HAP-1 (cell line): ENCODE data around the gene MAGEA4.
"Not testable (repeated sequence)": the region's sequence is repeated elsewhere in the genome, so short reads cannot be mapped to it uniquely, and the experiment has no call there.

ENCODE experiments used
- DNase-seq, 2 experiments: peaks; one replicate each; pipeline ENCODE4 v3.0.0-alpha.2; 2016 to 2020; ENCODE audit warnings: low spot score in 2 of 2
- H3K27me3 ChIP-seq: fragments of 250-450 bp; sonication (Bioruptor Pico); 2 replicates; pipeline ENCODE4 v1.5.1; 2020; ENCODE audit warnings: low read depth, mild to moderate bottlenecking, moderate library complexity
- H3K36me3 ChIP-seq: fragments of 250-450 bp; sonication (Bioruptor Pico); replicated peaks from 2 replicates; pipeline ENCODE4 v1.5.1; 2020; ENCODE audit warnings: mild to moderate bottlenecking
- H3K4me1 ChIP-seq: fragments of 250-450 bp; sonication (Bioruptor Pico); 2 replicates; pipeline ENCODE4 v1.5.1; 2020; ENCODE audit warnings: mild to moderate bottlenecking
- H3K4me3 ChIP-seq: fragments of 250-450 bp; sonication (Bioruptor Pico); 2 replicates; pipeline ENCODE4 v1.5.1; 2020; ENCODE audit warnings: mild to moderate bottlenecking, moderate library complexity
- H3K9me3 ChIP-seq: fragments of 250-450 bp; sonication (Bioruptor Pico); 2 replicates; pipeline ENCODE4 v1.5.1; 2020; ENCODE audit warnings: mild to moderate bottlenecking, moderate library complexity
- in situ Hi-C: fragments of 300-500 bp; cut with MboI; formaldehyde crosslinking; loops from 3 replicates; pipeline ENCODE4 v1.14.3; 2020; ENCODE audit warnings: low sequenced_read_pairs, inconsistent platforms, mixed read lengths

Gene MAGEA4

GRCh38 chrX:151904989-151905388 lies 7.7 kb upstream of the MAGEA4 start:
- Histone ChIP-seq H3K9me3 (no peaks in the 10 kb centered on the region), H3K27me3 (no peaks in the 10 kb centered on the region), H3K36me3 (no peaks in the 10 kb centered on the region), H3K4me3 (no peak overlapping the region), H3K4me1 (no peaks in the 10 kb centered on the region)
- no peak for DNase-seq
- in situ Hi-C loops = no loop called here

DNA sequence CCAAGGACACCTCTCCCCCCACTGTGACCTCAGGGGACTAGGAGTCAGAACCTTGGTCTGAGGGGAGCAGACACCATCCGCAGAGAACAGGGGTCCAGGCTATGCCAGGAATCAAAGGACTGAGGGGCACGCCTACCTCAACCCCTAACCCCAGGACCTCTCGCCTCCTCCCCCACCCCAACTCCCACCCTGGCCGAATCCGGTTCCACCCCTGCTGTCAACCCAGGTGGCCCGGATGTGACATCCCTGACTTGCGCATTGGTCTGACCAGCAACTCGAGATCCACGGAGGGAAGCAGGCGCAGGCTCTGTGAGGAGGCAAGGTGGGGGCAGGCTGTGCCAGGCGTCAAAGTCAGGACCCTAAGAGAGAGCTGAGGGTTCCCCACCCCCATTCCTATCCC lies 468 bp upstream of the MAGEA4 start:
- no peaks in the 10 kb centered on the region for H3K4me1 ChIP-seq
- in situ Hi-C loops = no loop called here
- H3K36me3 ChIP-seq = no peaks in the 10 kb centered on the region
- DNase-seq = no peak
- H3K9me3 ChIP-seq = no peaks in the 10 kb centered on the region
- H3K4me3 ChIP-seq = no peak overlapping the region
- no peaks in the 10 kb centered on the region for H3K27me3 ChIP-seq

- H3K36me3 ChIP-seq, DNase-seq, H3K9me3 ChIP-seq, in situ Hi-C loops, H3K4me3 ChIP-seq, H3K4me1 ChIP-seq, H3K27me3 ChIP-seq: not testable (repeated sequence)
These were observed 6.0 kb downstream of the MAGEA4 start for GRCh38 chrX:151918736-151919135.

GRCh38 chrX:151919610-151920009 lies 6.9 kb downstream of the MAGEA4 start:
- no peaks in the 10 kb centered on the region for H3K36me3 ChIP-seq
- H3K4me3 ChIP-seq = no peak overlapping the region
- DNase-seq = no peak
- H3K9me3 ChIP-seq = no peaks in the 10 kb centered on the region
- H3K27me3 ChIP-seq = no peaks in the 10 kb centered on the region
- no peaks in the 10 kb centered on the region for H3K4me1 ChIP-seq
- in situ Hi-C loops = no loop called here

DNA sequence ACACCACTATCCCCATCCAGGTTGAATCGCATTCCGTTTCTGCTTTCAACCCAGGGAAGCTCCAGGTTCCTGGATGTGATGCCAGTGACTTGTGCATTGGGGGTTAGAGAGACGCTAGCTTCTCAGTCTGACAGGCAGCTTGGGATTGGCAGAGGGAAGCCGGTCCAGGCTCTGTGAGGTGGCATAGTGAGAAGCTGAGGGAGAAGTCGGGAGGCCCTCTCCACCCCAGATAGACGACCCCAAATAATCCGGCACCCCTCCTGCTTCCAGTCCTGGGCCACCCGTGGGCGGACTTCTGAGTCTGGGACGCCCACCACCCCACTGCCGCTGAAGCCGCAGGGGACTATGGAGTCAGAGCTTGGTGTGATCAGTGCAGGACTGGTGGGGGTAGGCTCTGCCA lies 7.4 kb downstream of the MAGEA4 start:
- no peaks in the 10 kb centered on the region for H3K36me3 ChIP-seq
- DNase-seq = no peak
- no peaks in the 10 kb centered on the region for H3K27me3 ChIP-seq
- H3K4me1 ChIP-seq = no peaks in the 10 kb centered on the region
- H3K4me3 ChIP-seq = no peak overlapping the region
- in situ Hi-C loops = no loop called here
- H3K9me3 ChIP-seq = no peaks in the 10 kb centered on the region

DNA sequence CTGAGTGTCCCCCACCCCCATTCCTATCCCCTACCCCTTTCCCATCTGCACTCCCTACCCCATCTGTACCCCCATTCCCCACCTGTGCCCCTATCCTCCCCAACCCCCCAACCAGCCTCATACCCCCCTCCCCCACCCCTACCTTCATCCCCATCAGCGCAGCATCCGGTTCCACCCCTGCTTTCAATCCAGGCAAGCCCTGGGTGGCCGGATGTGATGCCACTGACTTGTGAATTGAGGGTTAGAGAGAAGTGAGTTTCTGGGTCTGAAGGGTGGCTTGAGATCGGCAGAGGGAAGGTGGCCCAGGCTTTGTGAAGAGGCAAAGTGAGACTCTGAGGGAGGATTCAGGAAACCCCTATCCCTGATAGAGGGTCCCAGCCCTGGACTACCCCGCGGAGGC lies 7.8 kb downstream of the MAGEA4 start:
- H3K9me3 ChIP-seq = no peaks in the 10 kb centered on the region
- no peaks in the 10 kb centered on the region for H3K4me1 ChIP-seq
- no peak for DNase-seq
- H3K36me3 ChIP-seq = no peaks in the 10 kb centered on the region
- H3K27me3 ChIP-seq = no peaks in the 10 kb centered on the region
- H3K4me3 ChIP-seq = no peak overlapping the region
- in situ Hi-C loops = no loop called here

DNA sequence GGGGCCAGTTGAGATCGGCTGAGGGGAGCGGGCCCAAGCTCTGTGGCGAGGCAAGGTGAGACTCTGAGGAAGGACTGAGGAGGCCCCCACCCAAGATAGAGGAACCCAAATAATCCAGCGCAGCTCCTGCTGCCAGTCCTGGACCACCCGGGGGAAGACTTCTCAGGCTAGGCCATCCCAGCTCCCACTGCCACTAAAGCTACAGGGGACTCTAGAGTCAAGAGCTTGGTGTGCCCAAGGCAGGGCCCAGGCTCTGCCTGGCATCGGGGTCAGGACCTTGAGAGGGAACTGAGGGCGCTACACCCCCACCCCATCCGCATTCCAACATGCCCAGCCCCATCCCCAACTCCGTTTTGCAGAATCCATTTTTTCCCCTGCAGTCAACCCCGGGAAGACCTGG lies 8.6 kb downstream of the MAGEA4 start:
- in situ Hi-C loops = no loop called here
- no peaks in the 10 kb centered on the region for H3K27me3 ChIP-seq
- H3K4me3 ChIP-seq = no peak overlapping the region
- H3K36me3 ChIP-seq = no peaks in the 10 kb centered on the region
- no peaks in the 10 kb centered on the region for H3K9me3 ChIP-seq
- no peaks in the 10 kb centered on the region for H3K4me1 ChIP-seq
- DNase-seq = no peak

GRCh38 chrX:151921866-151922265 lies 9.2 kb downstream of the MAGEA4 start:
- Histone ChIP-seq H3K4me3 (no peak overlapping the region), H3K4me1 (no peaks in the 10 kb centered on the region), H3K9me3 (no peaks in the 10 kb centered on the region), H3K36me3 (no peaks in the 10 kb centered on the region), H3K27me3 (no peaks in the 10 kb centered on the region)
- no peak for DNase-seq
- in situ Hi-C loops = no loop called here

DNA sequence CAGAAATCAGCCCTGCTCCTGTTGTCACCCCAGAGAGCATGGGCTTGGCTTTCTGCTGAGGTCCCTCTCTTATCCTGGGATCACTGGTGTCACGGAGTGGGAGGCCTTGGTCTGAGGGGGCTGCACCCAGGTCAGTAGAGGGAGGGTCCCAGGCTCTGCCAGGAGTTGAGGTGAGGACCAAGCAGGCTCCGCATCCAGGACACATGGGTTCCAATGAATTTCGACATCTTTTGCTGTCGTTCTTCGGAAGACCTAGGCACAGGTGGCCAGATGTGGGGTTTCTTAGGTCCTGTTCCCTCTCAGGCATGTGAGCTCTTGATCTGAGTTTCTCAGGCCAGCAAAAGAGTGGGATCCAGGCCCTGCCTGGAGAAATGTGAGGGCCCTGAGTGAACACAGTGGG lies 10.0 kb downstream of the MAGEA4 start:
- in situ Hi-C loops = no loop called here
- no peak for DNase-seq
- no peaks in the 10 kb centered on the region for H3K27me3 ChIP-seq

DNA sequence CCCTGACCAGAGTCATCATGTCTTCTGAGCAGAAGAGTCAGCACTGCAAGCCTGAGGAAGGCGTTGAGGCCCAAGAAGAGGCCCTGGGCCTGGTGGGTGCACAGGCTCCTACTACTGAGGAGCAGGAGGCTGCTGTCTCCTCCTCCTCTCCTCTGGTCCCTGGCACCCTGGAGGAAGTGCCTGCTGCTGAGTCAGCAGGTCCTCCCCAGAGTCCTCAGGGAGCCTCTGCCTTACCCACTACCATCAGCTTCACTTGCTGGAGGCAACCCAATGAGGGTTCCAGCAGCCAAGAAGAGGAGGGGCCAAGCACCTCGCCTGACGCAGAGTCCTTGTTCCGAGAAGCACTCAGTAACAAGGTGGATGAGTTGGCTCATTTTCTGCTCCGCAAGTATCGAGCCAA lies 11.0 kb downstream of the MAGEA4 start:
- no peaks in the 10 kb centered on the region for H3K9me3 ChIP-seq
- DNase-seq = no peak
- H3K27me3 ChIP-seq = no peaks in the 10 kb centered on the region
- H3K4me3 ChIP-seq = no peak overlapping the region
- no peaks in the 10 kb centered on the region for H3K36me3 ChIP-seq
- in situ Hi-C loops = no loop called here
- no peaks in the 10 kb centered on the region for H3K4me1 ChIP-seq

More for the DNA sequence above, 10.0 kb downstream of the MAGEA4 start:
- no peak overlapping the region for H3K4me3 ChIP-seq
- no peaks in the 10 kb centered on the region for H3K36me3 ChIP-seq
- H3K4me1 ChIP-seq = no peaks in the 10 kb centered on the region
- no peaks in the 10 kb centered on the region for H3K9me3 ChIP-seq

GRCh38 chrX:151929126-151929525 lies 16.4 kb downstream of the MAGEA4 start:
- Histone ChIP-seq H3K27me3 (no peaks in the 10 kb centered on the region), H3K9me3 (no peaks in the 10 kb centered on the region), H3K4me1 (no peaks in the 10 kb centered on the region), H3K36me3 (no peaks in the 10 kb centered on the region), H3K4me3 (no peak overlapping the region)
- no peak for DNase-seq
- in situ Hi-C loops = no loop called here

GRCh38 chrX:151935358-151935757 lies 22.7 kb downstream of the MAGEA4 start:
- Histone ChIP-seq H3K27me3 (no peaks in the 10 kb centered on the region), H3K9me3 (no peaks in the 10 kb centered on the region), H3K4me1 (no peaks in the 10 kb centered on the region), H3K36me3 (no peaks in the 10 kb centered on the region), H3K4me3 (no peak overlapping the region)
- DNase-seq = no peak
- in situ Hi-C loops = no loop called here

DNA sequence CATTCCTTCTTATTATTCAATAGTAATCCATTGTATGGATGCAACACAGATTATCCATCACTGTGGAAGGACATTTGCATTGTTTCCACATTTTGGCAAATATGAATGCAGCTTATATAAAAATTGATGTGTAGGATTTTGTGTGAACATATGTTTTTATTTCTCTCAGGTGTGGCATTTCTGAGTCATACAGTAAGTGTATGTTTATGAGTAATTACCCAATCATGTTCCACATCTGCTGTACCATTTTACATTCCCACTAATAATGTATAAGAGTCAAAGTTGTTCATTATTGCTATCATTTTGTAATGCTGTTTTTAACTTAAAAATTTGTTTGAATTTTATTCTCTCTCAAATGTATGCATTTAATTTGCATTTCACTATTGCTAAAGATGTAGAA lies 25.5 kb downstream of the MAGEA4 start:
- H3K9me3 ChIP-seq = no peaks in the 10 kb centered on the region
- no peaks in the 10 kb centered on the region for H3K36me3 ChIP-seq
- no peak for DNase-seq
- in situ Hi-C loops = no loop called here
- H3K4me3 ChIP-seq = no peak overlapping the region
- no peaks in the 10 kb centered on the region for H3K4me1 ChIP-seq
- H3K27me3 ChIP-seq = no peaks in the 10 kb centered on the region

GRCh38 chrX:151954730-151955129 lies 42.0 kb downstream of the MAGEA4 start:
- Histone ChIP-seq H3K4me3 (no peak overlapping the region), H3K4me1 (no peaks in the 10 kb centered on the region), H3K36me3 (no peaks in the 10 kb centered on the region), H3K27me3 (no peaks in the 10 kb centered on the region), H3K9me3 (no peaks in the 10 kb centered on the region)
- in situ Hi-C loops = no loop called here
- no peak for DNase-seq

DNA sequence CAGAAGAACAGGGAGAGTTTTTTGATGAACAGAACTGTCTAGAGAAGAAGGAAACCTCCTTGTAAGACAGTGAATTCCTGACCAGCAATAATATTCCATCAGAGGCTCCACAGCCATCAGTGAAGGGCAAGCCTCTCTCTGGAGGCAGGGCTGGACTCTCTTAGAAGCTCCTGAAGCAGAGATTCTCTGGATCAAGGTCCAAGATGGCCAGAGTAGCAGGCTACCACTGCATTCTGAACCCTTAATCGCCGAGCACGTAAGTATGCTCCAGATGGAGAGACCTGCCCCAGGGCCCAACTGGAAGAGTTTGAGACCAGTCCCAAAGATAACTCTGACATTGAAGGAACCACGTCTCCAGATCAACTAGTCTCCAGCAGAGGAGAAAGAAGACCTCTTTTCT lies 45.4 kb downstream of the MAGEA4 start:
- in situ Hi-C loops = no loop called here

More for the DNA sequence above, 45.4 kb downstream of the MAGEA4 start:
- H3K36me3 ChIP-seq = no peaks in the 10 kb centered on the region
- H3K4me3 ChIP-seq = no peak overlapping the region
- H3K27me3 ChIP-seq = no peaks in the 10 kb centered on the region
- DNase-seq = no peak
- H3K4me1 ChIP-seq = no peaks in the 10 kb centered on the region
- H3K9me3 ChIP-seq = no peaks in the 10 kb centered on the region
